Gastroesophageal sphincter (tissue), 3 donors: Measurements from ENCODE around the gene ANXA5.

Source experiments
- CTCF ChIP-seq, 4 experiments: fragments of 200-600 bp in 2 of 4; fragments of 450-650 bp in 2 of 4; sonication (generic) in 1 of 4; IDR thresholded peaks; one replicate each; pipeline ENCODE4 v1.5.1; 2017 to 2019; ENCODE audit warnings: antibody characterized with exemption in 4 of 4, mild to moderate bottlenecking in 2 of 4, moderate library complexity in 2 of 4
- POLR2AphosphoS5 ChIP-seq: sonication (generic); formaldehyde crosslinking; IDR thresholded peaks from one replicate; pipeline ENCODE4 v1.6.1; 2017; ENCODE audit warnings: antibody characterized with exemption

DNA sequence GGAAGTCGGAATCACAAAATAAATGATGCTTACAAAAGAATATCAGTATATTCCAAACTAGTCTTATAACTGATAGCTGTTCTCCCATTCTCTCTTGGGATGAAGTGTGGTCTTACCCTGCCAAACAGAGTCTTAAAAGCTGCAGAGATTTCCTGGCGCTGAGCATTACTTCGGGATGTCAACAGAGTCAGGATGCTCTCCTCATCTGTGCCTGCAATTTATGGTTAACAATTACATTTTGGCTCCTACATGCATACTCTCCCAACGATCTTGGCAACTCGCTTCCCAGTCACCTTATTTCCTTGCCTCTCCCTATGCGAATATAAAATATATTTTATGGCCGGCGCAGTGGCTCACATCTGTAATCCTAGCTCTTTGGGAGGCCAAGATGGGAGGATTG, 12.2 kb downstream of the ANXA5 start:
- TF ChIP-seq CTCF (IDR thresholded peaks at IDR 0.05) (no peak), POLR2AphosphoS5 (no peak)
